ENCODE measurements around the gene XRN1. TPM values are rescaled to one million over a fixed set of nuclear protein-coding genes. Genes with fewer than 3 reads are reported as not detected.
"Not testable (repeated sequence)": the region's sequence is repeated elsewhere in the genome, so short reads cannot be mapped to it uniquely, and the experiment has no call there.

XRN1 gene
- total RNA-seq, 6 experiments from 2014 or later, result 26.1 to 36.1 (median 31.3) TPM

DNA sequence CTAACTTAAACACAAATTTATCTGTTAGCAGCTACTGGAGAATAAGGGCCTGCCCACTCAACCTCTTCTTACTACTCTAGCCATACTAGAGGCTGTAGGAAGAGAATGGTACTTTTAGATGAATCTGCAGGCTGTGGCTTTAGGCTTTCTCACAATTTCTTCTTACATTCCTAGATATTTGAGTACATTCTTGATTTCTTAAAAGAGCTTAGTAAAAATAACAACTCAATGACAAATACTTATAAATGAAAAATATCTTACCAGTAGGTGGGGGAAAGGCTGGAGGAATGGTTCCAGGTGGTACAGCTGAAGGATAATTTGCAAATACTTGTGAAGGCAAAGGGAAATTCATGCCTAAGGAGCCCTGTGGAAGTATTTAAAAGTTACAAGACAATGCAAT, 129.5 kb downstream of the XRN1 start:
- H3K4me1 Mint-ChIP-seq (ENCODE audit: low read depth), result peaks cover 70% of the 10 kb centered on the region
- peaks cover 15% of the 10 kb centered on the region for H3K9me3 Mint-ChIP-seq
- H3K27me3 Mint-ChIP-seq (ENCODE audit: insufficient read depth), result peaks cover 5% of the 10 kb centered on the region; the same call in 1 of the 2 replicates
- peaks cover 46% of the 10 kb centered on the region for H3K36me3 Mint-ChIP-seq (ENCODE audit: low read depth)
- peak; percentile 19 for DNase-seq
- TF ChIP-seq, protein P1, sequence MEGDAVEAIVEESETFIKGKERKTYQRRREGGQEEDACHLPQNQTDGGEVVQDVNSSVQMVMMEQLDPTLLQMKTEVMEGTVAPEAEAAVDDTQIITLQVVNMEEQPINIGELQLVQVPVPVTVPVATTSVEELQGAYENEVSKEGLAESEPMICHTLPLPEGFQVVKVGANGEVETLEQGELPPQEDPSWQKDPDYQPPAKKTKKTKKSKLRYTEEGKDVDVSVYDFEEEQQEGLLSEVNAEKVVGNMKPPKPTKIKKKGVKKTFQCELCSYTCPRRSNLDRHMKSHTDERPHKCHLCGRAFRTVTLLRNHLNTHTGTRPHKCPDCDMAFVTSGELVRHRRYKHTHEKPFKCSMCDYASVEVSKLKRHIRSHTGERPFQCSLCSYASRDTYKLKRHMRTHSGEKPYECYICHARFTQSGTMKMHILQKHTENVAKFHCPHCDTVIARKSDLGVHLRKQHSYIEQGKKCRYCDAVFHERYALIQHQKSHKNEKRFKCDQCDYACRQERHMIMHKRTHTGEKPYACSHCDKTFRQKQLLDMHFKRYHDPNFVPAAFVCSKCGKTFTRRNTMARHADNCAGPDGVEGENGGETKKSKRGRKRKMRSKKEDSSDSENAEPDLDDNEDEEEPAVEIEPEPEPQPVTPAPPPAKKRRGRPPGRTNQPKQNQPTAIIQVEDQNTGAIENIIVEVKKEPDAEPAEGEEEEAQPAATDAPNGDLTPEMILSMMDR (IDR thresholded peaks at IDR 0.05), result no peak; the same call in 1 of the 2 replicates
- H3K27ac Mint-ChIP-seq, result peak overlapping the region; percentile 68
- peak overlapping the region; percentile 38 for H3K4me3 Mint-ChIP-seq

GRCh38 chr3:142315978-142316388, 131.9 kb downstream of the XRN1 start:
- not testable (repeated sequence) for DNase-seq; H3K4me3 Mint-ChIP-seq; H3K27ac Mint-ChIP-seq; H3K27me3 Mint-ChIP-seq (ENCODE audit: insufficient read depth)
- Mint-ChIP-seq H3K9me3 (peaks cover 15% of the 10 kb centered on the region), H3K36me3 (ENCODE audit: low read depth) (peaks cover 41% of the 10 kb centered on the region), H3K4me1 (ENCODE audit: low read depth) (peaks cover 60% of the 10 kb centered on the region)

GRCh38 chr3:142315083-142315482, 132.8 kb downstream of the XRN1 start:
- peaks cover 34% of the 10 kb centered on the region for H3K36me3 Mint-ChIP-seq (ENCODE audit: low read depth)
- H3K9me3 Mint-ChIP-seq, result peaks cover 11% of the 10 kb centered on the region

GRCh38 chr3:142310439-142310838, 137.4 kb downstream of the XRN1 start:
- Mint-ChIP-seq H3K27ac (no peak overlapping the region), H3K9me3 (peaks cover 4% of the 10 kb centered on the region), H3K36me3 (ENCODE audit: low read depth) (peaks cover 18% of the 10 kb centered on the region), H3K27me3 (ENCODE audit: insufficient read depth) (peaks cover 2% of the 10 kb centered on the region; the same call in 1 of the 2 replicates), H3K4me1 (ENCODE audit: low read depth) (peaks cover 6% of the 10 kb centered on the region), H3K4me3 (no peak overlapping the region)
- TF ChIP-seq, protein P1 (IDR thresholded peaks at IDR 0.05), result no peak
- no peak for DNase-seq

More at GRCh38 chr3:142315083-142315482, 132.8 kb downstream of the XRN1 start:
- Mint-ChIP-seq H3K4me1 (ENCODE audit: low read depth) (peaks cover 51% of the 10 kb centered on the region), H3K27me3 (ENCODE audit: insufficient read depth) (peaks cover 2% of the 10 kb centered on the region; the same call in 1 of the 2 replicates), H3K27ac (no peak overlapping the region), H3K4me3 (no peak overlapping the region)
- TF ChIP-seq, protein P1 (IDR thresholded peaks at IDR 0.05), result no peak
- peak; percentile 93 for DNase-seq

DNA sequence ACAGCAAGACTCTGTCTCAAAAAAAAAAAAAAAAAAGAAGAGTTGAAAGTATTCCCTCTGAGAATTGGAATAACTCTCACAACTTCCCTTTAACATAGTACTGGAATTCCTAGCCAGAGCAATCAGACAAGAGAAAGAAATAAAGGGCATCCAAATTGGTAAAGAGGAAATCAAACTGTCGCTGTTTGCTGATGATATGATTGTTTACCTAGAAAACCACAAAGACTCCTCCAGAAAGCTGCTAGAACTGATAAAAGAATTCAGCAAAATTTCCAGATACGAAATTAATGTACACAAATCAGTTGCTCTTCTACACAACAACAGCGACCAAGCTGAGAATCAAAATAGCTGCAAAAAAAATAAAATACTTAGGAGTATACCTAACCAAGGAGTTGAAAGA, 145.0 kb downstream of the XRN1 start:
- H3K4me1 Mint-ChIP-seq (ENCODE audit: low read depth); DNase-seq; H3K27me3 Mint-ChIP-seq (ENCODE audit: insufficient read depth); H3K27ac Mint-ChIP-seq; H3K4me3 Mint-ChIP-seq: not testable (repeated sequence)
- Mint-ChIP-seq H3K36me3 (ENCODE audit: low read depth) (peaks cover 47% of the 10 kb centered on the region), H3K9me3 (peaks cover 15% of the 10 kb centered on the region)

DNA sequence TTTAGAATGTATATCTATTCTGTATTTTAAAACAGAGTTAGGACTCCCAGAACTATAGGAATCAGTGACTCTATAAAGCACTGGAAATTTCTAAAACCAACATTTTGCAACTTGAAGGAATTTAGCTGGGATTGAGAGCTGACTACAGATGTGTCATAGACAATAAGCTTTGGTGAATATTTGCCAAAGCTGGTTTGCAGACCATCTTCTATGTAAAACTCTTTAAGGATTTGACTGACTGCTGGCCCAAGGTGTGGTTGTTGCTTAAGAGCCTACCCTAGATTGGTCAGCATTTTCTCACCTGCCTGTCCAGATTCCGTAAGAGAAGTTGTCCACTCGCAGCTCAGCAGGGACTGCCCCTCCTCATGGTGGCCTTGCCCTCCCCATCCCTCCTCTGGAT, 149.2 kb downstream of the XRN1 start:
- H3K4me1 Mint-ChIP-seq (ENCODE audit: low read depth), result no peaks in the 10 kb centered on the region
- peaks cover 24% of the 10 kb centered on the region for H3K36me3 Mint-ChIP-seq (ENCODE audit: low read depth)
- TF ChIP-seq, protein P1 (IDR thresholded peaks at IDR 0.05), result no peak
- no peak for DNase-seq
- H3K4me3 Mint-ChIP-seq, result no peak overlapping the region
- no peak overlapping the region for H3K27ac Mint-ChIP-seq
- no peaks in the 10 kb centered on the region for H3K27me3 Mint-ChIP-seq (ENCODE audit: insufficient read depth)
- peaks cover 13% of the 10 kb centered on the region for H3K9me3 Mint-ChIP-seq

DNA sequence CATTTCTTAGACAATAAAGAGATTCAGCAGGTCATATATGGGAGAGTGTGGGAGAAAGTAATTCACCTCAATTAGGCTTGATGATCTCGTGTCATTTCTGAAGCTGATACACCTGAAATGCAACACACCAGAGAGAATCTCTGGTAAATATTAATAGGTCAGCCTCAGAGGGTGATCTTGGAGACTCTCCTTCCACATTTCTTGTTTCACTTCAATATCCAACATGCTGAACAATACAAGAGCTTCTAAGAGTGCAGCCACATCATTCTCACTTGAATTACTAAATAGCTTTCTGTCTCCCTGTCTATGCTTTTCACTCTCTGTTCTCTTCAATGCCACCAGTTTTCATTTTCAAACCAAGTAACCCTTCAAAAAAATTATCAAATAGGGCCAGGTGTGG, 151.3 kb downstream of the XRN1 start:
- peaks cover 7% of the 10 kb centered on the region for H3K36me3 Mint-ChIP-seq (ENCODE audit: low read depth)
- no peak overlapping the region for H3K4me3 Mint-ChIP-seq
- H3K9me3 Mint-ChIP-seq, result peaks cover 4% of the 10 kb centered on the region; the same call in 1 of the 2 replicates
- no peaks in the 10 kb centered on the region for H3K4me1 Mint-ChIP-seq (ENCODE audit: low read depth)
- TF ChIP-seq, protein P1 (IDR thresholded peaks at IDR 0.05), result no peak
- no peak overlapping the region for H3K27ac Mint-ChIP-seq
- DNase-seq, result no peak
- no peaks in the 10 kb centered on the region; the same call in 1 of the 2 replicates for H3K27me3 Mint-ChIP-seq (ENCODE audit: insufficient read depth)
